H1 (cell line): Measurements from ENCODE around the gene GANC. TPM values are rescaled to one million over a fixed set of nuclear protein-coding genes. Genes with fewer than 3 reads are reported as not detected.

Source experiments
- CHD7 ChIP-seq: fragments of 300-600 bp; sonication (generic); IDR thresholded peaks from 2 replicates; pipeline ENCODE4 v1.7.1; 2012; ENCODE audit warnings: low read length, moderate library complexity, mild to moderate bottlenecking, inconsistent platforms; ENCODE audit not compliant: insufficient replicate concordance
- CTCF ChIP-seq, 3 experiments: IDR thresholded peaks; 1 replicate in 2 of 3; 2 replicates in 1 of 3; pipeline versions ENCODE4 v1.5.1 to v1.6.1; 2011; ENCODE audit warnings: low read length in 3 of 3, mild to moderate bottlenecking in 3 of 3, inconsistent platforms in 2 of 3, low read depth in 1 of 3, moderate library complexity in 1 of 3; ENCODE audit not compliant: insufficient read depth in 1 of 3; ENCODE audit errors: control extremely low read depth in 1 of 3
- NANOG ChIP-seq: IDR thresholded peaks from 2 replicates; pipeline ENCODE4 v1.6.1; 2011; ENCODE audit warnings: low read length, low read depth, mild to moderate bottlenecking, inconsistent platforms; ENCODE audit not compliant: insufficient read depth, poor library complexity, severe bottlenecking
- RBBP5 ChIP-seq: IDR thresholded peaks from 2 replicates; pipeline ENCODE4 v1.7.1; 2012; ENCODE audit warnings: low read depth, mild to moderate bottlenecking, inconsistent platforms, low read length, moderate library complexity, borderline replicate concordance
- USF2 ChIP-seq: IDR thresholded peaks from 2 replicates; pipeline ENCODE4 v1.6.1; 2011; ENCODE audit warnings: low read length, improper control_type of control experiment
- ZNF274 ChIP-seq: IDR thresholded peaks from 2 replicates; pipeline ENCODE4 v1.7.0; 2012; ENCODE audit warnings: low read length, borderline replicate concordance; ENCODE audit errors: extremely low read depth
- polyA plus RNA-seq, 7 experiments: library from polyadenylated mRNA; depleted of rRNA in 3 of 7; stranded (reverse) in 5 of 7; unstranded in 2 of 7; fragments of >200 nt in 5 of 7; fragments of 200-250 nt in 2 of 7; gene quantifications; 1 replicate in 5 of 7; 2 replicates in 1 of 7; 4 replicates in 1 of 7; pipeline versions ENCODE4 v1.2.1 to v1.2.3, GENCODE V29; 2011 to 2013; ENCODE audit warnings: missing spikeins in 2 of 7, mixed read lengths in 2 of 7
- total RNA-seq: library from RNA; stranded (reverse); fragmentation: NEBNext Ultra II Directional; extraction: Animal tissue kit (Norgen Biotek cat#: 25700); gene quantifications from 2 replicates; pipeline ENCODE4 v1.2.1, GENCODE V29; 2021

GANC gene
- total and polyA plus RNA-seq, 2 of the 8 experiments (the other 6 are each of a cell fraction or from before 2014, with no cell fraction given): 6.8 to 14.4 TPM

GRCh38 chr15:42392309-42393024 is 119.5 kb downstream of the GANC start (continued):
- no peak for TF ChIP-seq CHD7
- TF ChIP-seq CTCF (IDR thresholded peaks at IDR 0.05; ENCODE audit: control extremely low read depth in 1 of 3, insufficient read depth in 1 of 3, low read depth in 1 of 3, low read length in 3 of 3): no peak
- no peak for TF ChIP-seq ZNF274
- TF ChIP-seq NANOG: no peak
- TF ChIP-seq USF2: no peak
- TF ChIP-seq RBBP5: no peak
